Measurements from ENCODE around the gene SCEL.

DNA sequence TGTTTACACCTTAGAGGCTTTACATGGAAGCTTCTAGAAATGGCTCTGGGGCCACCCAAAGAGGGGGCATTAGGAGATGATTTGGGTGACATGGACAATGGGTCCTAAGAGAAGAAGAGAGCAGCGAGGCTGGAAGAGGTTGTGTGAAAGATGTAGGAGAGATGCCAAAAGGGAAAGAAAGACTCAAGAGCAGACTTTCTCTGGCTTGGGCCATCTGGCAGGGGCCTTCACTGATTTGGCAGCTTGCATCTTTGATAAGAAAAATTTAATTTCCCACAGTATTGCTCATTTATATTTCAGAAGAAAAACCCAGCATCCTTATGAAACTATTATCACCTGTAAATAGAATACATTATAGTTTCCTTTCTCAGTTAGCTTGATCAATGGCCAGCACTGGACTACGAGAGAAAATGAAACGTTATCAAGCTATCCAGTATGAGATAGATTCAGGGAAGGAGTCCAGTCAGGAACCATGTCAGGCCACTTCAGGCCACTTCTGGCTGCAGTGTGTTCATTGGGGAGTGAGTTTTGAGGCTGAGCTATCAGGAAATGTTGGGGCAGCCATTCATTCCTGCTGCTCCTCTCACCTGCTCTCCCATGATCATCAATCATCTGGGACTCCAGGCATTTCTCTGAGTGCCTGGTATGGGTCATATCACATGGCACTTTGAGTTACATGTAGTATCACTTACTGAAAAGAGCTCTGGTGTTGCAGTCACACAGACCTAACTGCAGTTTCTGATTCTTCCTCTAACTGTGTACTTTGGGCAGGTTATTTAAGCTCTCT lies 10.3 kb downstream of the SCEL start:
- TF ChIP-seq CTCF (IDR thresholded peaks at IDR 0.05) (no peak), POLR2A (IDR thresholded peaks at IDR 0.05) (no peak)

All from adrenal gland (tissue), 5 donors.